Right atrium auricular region (tissue), 2 donors: ENCODE results near the gene NTSR1. TPM values are rescaled to one million over a fixed set of nuclear protein-coding genes. Genes with fewer than 3 reads are reported as not detected.

Experiments
- DNase-seq: peaks from one replicate; pipeline ENCODE4 v3.0.0-alpha.2; 2019; ENCODE audit warnings: low spot score
- H3K27ac ChIP-seq, 2 donors: fragments of 200-600 bp; sonication (generic); 1 replicate in 1 of 2; 2 replicates in 1 of 2; pipeline ENCODE4 v1.5.1; 2016 to 2019
- H3K27me3 ChIP-seq, 2 donors: fragments of 200-600 bp; sonication (generic); one replicate each; pipeline versions ENCODE4 v1.5.1 to v1.6.0; 2017 to 2019
- H3K36me3 ChIP-seq: fragments of 200-600 bp; sonication (generic); one replicate; pipeline ENCODE4 v1.5.1; 2016
- H3K4me1 ChIP-seq, 2 donors: fragments of 200-600 bp; sonication (generic); one replicate each; pipeline versions ENCODE4 v1.5.1 to v1.6.0; 2017 to 2019
- H3K4me3 ChIP-seq, 2 donors: fragments of 200-600 bp; sonication (generic); 1 replicate in 1 of 2; 2 replicates in 1 of 2; pipeline ENCODE4 v1.5.1; 2017 to 2019; ENCODE audit warnings: mild to moderate bottlenecking in 1 of 2, moderate library complexity in 1 of 2
- H3K9me3 ChIP-seq, 2 donors: fragments of 200-600 bp; sonication (generic); one replicate each; pipeline ENCODE4 v1.5.1; 2019
- total RNA-seq, 2 donors: library from RNA; depleted of rRNA; stranded (reverse); fragments of >200 nt; gene quantifications; one replicate each; pipeline ENCODE4 v1.1.0, GENCODE V29; 2016
- TF ChIP-seq, protein P1 (sequence below), 2 donors: fragments of 200-600 bp; sonication (generic); IDR thresholded peaks; one replicate each; pipeline ENCODE4 v1.5.1; 2019; ENCODE audit warnings: antibody characterized with exemption in 2 of 2

Gene NTSR1
- total RNA-seq, 2 donors from 2014 or later = 0.43 TPM; not detected in 1

DNA sequence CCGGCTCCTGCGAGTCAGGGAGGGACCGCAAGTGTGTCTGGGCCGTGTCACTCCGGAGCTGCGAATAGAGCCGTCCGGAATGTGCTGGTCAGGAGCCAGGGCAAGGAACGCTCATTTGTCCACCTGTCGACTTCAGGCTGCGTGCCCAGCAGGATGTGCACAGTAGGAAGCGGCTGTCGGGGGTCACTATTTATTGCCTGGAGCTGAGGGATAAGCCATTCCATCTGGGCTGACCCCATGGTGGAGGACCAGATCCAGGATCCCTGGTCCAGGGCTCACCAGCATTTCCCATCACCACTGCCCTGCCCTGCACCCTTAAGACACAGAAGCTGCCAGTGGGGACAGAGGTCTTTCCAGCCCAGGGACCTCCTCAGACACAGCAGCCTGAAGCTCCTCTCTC, 14.7 kb downstream of the NTSR1 start:
- H3K4me1 ChIP-seq = no peaks in the 10 kb centered on the region
- DNase-seq = no peak
- H3K27me3 ChIP-seq = no peaks in the 10 kb centered on the region
- no peak overlapping the region for H3K4me3 ChIP-seq
- H3K27ac ChIP-seq = no peak overlapping the region
- peaks cover 0 to 25% of the 10 kb centered on the region in 2 donors for H3K9me3 ChIP-seq
- TF ChIP-seq, protein P1, sequence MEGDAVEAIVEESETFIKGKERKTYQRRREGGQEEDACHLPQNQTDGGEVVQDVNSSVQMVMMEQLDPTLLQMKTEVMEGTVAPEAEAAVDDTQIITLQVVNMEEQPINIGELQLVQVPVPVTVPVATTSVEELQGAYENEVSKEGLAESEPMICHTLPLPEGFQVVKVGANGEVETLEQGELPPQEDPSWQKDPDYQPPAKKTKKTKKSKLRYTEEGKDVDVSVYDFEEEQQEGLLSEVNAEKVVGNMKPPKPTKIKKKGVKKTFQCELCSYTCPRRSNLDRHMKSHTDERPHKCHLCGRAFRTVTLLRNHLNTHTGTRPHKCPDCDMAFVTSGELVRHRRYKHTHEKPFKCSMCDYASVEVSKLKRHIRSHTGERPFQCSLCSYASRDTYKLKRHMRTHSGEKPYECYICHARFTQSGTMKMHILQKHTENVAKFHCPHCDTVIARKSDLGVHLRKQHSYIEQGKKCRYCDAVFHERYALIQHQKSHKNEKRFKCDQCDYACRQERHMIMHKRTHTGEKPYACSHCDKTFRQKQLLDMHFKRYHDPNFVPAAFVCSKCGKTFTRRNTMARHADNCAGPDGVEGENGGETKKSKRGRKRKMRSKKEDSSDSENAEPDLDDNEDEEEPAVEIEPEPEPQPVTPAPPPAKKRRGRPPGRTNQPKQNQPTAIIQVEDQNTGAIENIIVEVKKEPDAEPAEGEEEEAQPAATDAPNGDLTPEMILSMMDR (IDR thresholded peaks at IDR 0.05) = no peak
- no peaks in the 10 kb centered on the region for H3K36me3 ChIP-seq

DNA sequence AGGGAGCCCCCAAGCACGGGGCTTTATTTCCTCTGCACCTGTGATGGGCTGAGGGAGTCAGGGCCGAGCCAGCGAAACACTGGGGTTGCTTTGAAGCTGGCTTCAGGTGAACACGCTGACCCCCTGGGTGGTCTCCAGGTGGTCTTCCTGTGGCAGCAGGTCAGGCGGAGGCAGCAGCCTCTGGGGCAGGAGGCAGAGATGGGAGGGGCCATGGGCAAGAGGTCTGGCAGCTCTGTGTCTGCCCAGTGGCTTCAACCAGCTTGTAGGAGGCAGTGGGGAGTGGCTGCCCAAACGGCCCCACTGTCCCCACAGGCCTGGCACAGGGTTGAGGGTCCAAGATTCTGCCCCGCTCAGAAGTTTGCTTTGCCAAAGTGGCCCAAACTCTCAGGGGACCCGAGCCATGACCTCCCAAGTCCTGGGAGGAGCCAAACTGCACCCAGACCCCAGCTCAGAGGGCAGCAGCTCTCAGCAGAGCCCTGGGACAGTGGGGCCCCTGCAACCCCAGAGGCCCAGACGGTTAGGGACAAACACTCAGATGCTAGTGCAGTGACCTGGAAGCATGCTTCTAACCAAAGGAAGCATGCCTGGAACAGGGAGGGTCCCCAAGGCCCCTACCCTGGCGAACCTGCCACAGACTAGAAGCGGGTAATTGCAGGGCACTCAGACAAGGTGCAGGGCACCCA, 15.3 kb downstream of the NTSR1 start:
- TF ChIP-seq, protein P1 (IDR thresholded peaks at IDR 0.05) = no peak
- Histone ChIP-seq H3K4me3 (no peak overlapping the region), H3K36me3 (no peaks in the 10 kb centered on the region), H3K27ac (no peak overlapping the region), H3K9me3 (peaks cover 0 to 25% of the 10 kb centered on the region in 2 donors), H3K27me3 (no peaks in the 10 kb centered on the region), H3K4me1 (no peaks in the 10 kb centered on the region)
- no peak for DNase-seq

DNA sequence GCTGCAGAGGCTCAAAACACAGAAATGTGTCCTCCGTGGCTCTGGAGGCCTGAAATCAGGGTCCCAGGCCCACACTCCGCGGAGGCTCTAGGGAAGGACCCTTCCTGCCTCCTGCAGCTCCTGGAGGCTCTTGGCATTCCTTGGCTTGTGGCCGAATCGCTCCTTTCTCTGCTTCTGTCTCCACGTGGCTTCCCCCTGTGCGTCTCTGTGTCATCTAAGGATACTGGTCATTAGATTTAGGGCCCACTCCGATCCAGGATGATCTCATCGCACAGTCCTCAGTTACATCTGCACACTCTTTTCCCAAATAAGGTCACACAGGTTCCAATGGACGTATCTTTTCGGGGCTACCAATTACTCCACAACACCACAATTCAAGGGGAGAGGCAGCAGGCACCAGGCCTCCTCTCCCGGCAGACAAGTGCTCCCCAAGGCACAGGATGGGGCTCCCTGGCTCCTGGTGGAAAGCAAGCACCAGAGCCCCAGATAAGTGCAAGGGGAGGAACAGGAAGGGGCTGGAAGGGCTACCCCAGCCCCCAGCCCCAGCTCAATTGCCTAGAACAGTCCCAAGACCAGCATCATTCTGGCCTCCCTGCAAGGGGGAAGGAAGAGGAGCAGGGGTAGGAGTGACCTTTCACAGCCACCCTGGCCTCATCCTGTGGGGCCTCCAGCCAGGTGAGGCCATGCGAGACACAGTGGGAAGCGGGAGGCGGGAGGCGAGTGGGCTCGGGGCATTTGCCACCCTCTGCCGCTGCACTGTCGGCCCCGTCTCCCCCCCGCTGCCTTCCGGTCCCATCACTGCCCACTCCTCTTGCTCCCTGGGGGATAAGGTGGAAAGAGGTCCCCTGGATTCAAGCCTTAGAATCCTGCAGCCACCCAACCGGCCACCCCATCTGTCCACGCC, 16.3 kb downstream of the NTSR1 start:
- no peak for DNase-seq
- Histone ChIP-seq H3K27ac (no peak overlapping the region), H3K27me3 (no peaks in the 10 kb centered on the region)

DNA sequence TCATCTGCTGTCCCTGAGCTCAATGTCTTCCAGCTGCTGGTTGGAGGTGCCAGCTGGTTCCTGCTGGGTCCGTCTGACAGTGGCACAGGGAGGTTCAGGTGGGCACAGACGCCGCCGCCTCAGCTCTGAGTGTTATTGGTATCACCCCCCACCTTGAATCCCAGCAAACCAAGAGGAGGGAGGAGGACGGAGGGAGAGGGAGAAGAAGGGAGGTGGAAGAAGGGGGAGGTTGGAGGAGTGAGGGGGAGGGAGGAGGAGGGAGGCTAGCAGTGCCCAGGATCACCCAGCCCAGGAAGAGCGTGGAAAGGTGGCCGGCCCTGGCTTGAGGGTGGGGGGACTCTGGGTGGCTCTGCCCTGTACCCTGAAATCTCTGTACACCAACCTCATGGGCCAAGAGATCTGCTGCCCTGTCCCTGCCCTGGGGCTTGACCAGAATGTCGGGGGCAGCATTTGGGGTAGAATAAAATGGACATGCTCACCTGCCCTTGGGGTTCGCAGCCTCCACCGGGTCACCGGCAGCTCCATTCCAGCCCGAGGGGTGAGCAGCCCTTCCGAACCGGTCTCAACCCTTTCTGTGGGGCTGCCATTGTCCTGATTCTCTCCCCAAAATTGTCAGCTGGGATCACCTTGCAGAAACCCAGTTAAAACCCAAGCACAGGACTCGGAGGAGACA, 17.1 kb downstream of the NTSR1 start:
- no peak for DNase-seq
- Histone ChIP-seq H3K4me3 (no peak overlapping the region), H3K36me3 (no peaks in the 10 kb centered on the region), H3K27ac (no peak overlapping the region), H3K4me1 (no peaks in the 10 kb centered on the region), H3K9me3 (peaks cover 0 to 17% of the 10 kb centered on the region in 2 donors), H3K27me3 (no peaks in the 10 kb centered on the region)
- TF ChIP-seq, protein P1 (IDR thresholded peaks at IDR 0.05) = no peak

More for the DNA sequence above, 16.3 kb downstream of the NTSR1 start:
- Histone ChIP-seq H3K4me3 (no peak overlapping the region), H3K4me1 (no peaks in the 10 kb centered on the region), H3K36me3 (no peaks in the 10 kb centered on the region), H3K9me3 (peaks cover 0 to 18% of the 10 kb centered on the region in 2 donors)
- TF ChIP-seq, protein P1 (IDR thresholded peaks at IDR 0.05) = no peak

DNA sequence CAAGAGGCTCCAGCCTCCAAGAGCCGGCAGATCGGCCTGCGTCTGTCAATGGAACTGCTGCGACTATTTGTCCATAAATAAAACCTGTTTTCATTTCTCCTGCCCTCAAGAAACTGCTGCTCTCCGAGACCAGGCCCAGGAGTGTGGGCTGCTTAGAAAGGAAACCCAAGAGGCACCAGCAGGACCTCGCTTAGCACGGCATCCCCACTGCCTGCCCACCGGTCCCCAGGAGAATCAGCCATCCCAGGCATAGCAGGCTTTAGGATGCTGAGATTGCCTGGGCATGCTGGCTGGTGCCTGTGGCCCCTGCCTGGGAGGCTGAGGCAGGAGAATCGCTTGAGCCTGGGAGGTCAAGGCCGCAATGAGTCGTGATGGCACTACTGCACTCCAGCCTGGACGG, 17.6 kb downstream of the NTSR1 start:
- Histone ChIP-seq H3K36me3 (no peaks in the 10 kb centered on the region), H3K4me3 (no peak overlapping the region), H3K9me3 (peaks cover 0 to 12% of the 10 kb centered on the region in 2 donors), H3K27me3 (no peaks in the 10 kb centered on the region), H3K4me1 (no peaks in the 10 kb centered on the region), H3K27ac (no peak overlapping the region)
- no peak for DNase-seq
- TF ChIP-seq, protein P1 (IDR thresholded peaks at IDR 0.05) = no peak
